Upper lobe of right lung (tissue), 1 donor: ENCODE results near the gene CLK3. TPM values are rescaled to one million over a fixed set of nuclear protein-coding genes. Genes with fewer than 3 reads are reported as not detected.
A peak's percentile ranks its signal among the peaks of the same experiment; 100 is the strongest.
"Not testable (repeated sequence)": the region's sequence is repeated elsewhere in the genome, so short reads cannot be mapped to it uniquely, and the experiment has no call there.

Experiments used
- ATAC-seq: fragments of 200-7000 bp; cut with Tn5 transposase; one replicate; pipeline ENCODE4 v1.9.1; 2020; ENCODE audit warnings: mild to moderate bottlenecking, moderate library complexity
- DNase-seq: peaks from one replicate; pipeline ENCODE4 v3.0.0-alpha.2; 2020
- H3K27ac ChIP-seq: fragments of 200-600 bp; one replicate; pipeline ENCODE4 v1.8.0; 2022
- H3K27me3 ChIP-seq: fragments of 200-600 bp; one replicate; pipeline ENCODE4 v1.8.0; 2022; ENCODE audit warnings: mild to moderate bottlenecking
- H3K36me3 ChIP-seq: fragments of 200-600 bp; one replicate; pipeline ENCODE4 v1.8.0; 2022
- H3K4me1 ChIP-seq: fragments of 200-600 bp; one replicate; pipeline ENCODE4 v1.8.0; 2022
- H3K4me3 ChIP-seq: fragments of 200-600 bp; one replicate; pipeline ENCODE4 v1.8.0; 2022; ENCODE audit warnings: mild to moderate bottlenecking
- H3K9me3 ChIP-seq: fragments of 200-600 bp; one replicate; pipeline ENCODE4 v1.8.0; 2022
- CTCF ChIP-seq: fragments of 200-600 bp; IDR thresholded peaks from one replicate; pipeline ENCODE4 v1.8.0; 2022; ENCODE audit warnings: antibody characterized with exemption
- intact Hi-C: fragments of 100-400 bp; cut with DNase I; formaldehyde crosslinking; loops from one replicate; pipeline ENCODE4 v1.11.0; 2022
- total RNA-seq: library from RNA; stranded (reverse); fragmentation: NEBNext Ultra II Directional; extraction: Animal tissue kit (Norgen Biotek cat#: 25700); gene quantifications from one replicate; pipeline ENCODE4 v1.2.1, GENCODE V29; 2021
- donor health status: DM: no; HTN: yes; CAD: no; lungs with severe emphysema.

The CLK3 gene
- total RNA-seq, 1 donor from 2014 or later: 72.9 TPM

GRCh38 chr15:74657846-74658245 lies 42.2 kb downstream of the CLK3 start:
- peak overlapping the region; percentile 7 for H3K27ac ChIP-seq
- intact Hi-C loops: no loop called here
- no peaks in the 10 kb centered on the region for H3K36me3 ChIP-seq
- peaks cover 34% of the 10 kb centered on the region for H3K4me1 ChIP-seq
- no peak overlapping the region for H3K4me3 ChIP-seq
- no peak for TF ChIP-seq CTCF
- no peaks in the 10 kb centered on the region for H3K27me3 ChIP-seq
- DNase-seq (no peak), ATAC-seq (peak; percentile 49)
- no peaks in the 10 kb centered on the region for H3K9me3 ChIP-seq

DNA sequence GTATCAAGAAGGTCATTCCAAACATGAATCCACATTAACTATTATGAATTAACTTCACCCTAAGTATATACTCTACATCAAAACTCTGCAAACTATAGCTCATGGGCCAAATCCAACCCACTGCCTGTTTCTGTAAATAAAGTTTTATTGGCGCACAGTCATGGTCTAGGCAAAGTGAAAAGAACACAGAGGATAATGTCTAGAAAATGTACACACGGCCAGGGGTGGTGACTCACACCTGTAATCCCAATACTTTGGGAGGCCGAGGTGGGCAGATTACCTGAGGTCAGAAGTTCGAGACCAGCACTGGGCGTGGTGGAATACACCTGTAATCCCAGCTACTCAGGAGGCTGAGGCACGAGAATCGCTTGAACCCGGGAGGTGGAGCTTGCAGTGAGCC lies 45.6 kb downstream of the CLK3 start:
- peaks cover 40% of the 10 kb centered on the region for H3K4me1 ChIP-seq
- intact Hi-C loops, H3K36me3 ChIP-seq, H3K4me3 ChIP-seq, H3K27me3 ChIP-seq, DNase-seq, H3K9me3 ChIP-seq, ATAC-seq, H3K27ac ChIP-seq: not testable (repeated sequence)

DNA sequence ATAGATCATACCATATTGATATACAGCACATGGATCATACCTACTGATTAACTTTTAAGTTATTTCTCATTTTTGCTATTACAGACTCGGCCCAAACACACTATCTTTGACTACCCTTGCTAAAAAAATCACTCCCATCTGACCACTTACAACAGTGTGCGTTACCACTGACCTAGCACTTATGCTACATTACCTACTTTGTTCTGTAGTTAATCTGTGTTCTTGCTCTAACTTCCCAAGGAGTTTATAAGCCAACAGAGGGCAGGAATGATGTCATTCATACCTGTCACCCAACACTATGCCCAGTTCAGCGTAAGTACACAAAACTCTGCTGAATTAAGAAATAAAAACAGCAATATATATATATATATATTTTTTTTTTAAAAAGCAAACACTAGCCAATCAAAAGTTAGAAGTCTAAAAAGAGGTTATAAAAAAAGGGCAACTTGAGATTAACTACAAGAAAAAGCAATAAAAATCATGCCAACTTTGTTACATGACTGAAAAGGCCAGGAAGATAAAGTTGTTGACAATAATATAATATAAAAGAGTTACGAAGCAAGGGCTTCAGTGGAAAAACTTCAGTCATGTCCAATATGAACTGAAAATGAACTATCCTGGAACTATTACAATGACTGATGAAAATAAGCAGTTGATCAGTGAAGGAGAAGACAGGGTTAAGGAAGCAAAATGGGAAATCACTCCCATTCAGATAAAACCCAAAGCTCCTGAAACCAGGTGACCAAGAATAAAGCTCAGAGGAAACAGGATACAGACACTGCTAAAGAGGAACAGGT lies 46.6 kb downstream of the CLK3 start:
- H3K4me1 ChIP-seq: peaks cover 40% of the 10 kb centered on the region
- no peak overlapping the region for H3K4me3 ChIP-seq
- ATAC-seq: no peak
- DNase-seq: no peak
- intact Hi-C loops: no loop called here
- H3K36me3 ChIP-seq: no peaks in the 10 kb centered on the region
- no peaks in the 10 kb centered on the region for H3K27me3 ChIP-seq
- H3K9me3 ChIP-seq: no peaks in the 10 kb centered on the region
- H3K27ac ChIP-seq: peak overlapping the region; percentile 51
- TF ChIP-seq CTCF: no peak

DNA sequence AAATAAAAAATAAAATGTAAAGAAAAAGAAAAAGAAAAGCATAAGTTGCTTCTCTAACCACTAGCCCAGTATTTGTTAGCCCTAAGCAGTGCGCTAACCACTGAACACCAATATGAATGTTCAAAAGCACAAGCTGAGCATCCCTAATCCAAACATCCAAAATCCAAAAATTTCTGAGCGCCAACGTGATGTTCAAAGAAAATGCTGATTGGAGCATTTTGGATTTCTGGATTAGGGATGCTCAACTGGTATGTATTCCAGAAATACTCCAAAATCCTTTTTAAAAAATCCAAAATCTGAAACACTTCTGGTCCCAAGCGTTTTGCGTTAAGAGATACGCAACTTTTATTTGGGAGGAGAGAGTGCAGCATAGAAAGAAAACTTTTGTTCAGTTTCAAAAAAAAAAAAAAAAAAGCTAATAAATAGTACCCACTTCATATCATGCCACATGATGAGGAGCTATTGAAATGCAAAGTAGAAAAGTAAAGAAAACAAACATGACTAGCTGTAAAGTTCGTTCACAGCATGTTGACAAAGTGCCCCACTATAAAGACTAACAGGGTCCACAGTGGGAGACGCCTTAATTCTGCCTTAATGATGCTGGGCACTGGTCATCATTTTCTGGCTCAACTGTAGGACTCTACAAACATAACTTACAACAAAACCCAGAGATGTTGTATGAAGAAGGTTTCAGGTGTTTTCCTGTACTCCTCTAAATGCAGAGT lies 47.8 kb downstream of the CLK3 start:
- Histone ChIP-seq H3K27ac (peak overlapping the region; percentile 78), H3K9me3 (no peaks in the 10 kb centered on the region), H3K36me3 (peaks cover 6% of the 10 kb centered on the region), H3K27me3 (no peaks in the 10 kb centered on the region), H3K4me3 (no peak overlapping the region), H3K4me1 (peaks cover 35% of the 10 kb centered on the region)
- intact Hi-C loops: no loop called here
- ATAC-seq: no peak
- no peak for TF ChIP-seq CTCF
- no peak for DNase-seq

DNA sequence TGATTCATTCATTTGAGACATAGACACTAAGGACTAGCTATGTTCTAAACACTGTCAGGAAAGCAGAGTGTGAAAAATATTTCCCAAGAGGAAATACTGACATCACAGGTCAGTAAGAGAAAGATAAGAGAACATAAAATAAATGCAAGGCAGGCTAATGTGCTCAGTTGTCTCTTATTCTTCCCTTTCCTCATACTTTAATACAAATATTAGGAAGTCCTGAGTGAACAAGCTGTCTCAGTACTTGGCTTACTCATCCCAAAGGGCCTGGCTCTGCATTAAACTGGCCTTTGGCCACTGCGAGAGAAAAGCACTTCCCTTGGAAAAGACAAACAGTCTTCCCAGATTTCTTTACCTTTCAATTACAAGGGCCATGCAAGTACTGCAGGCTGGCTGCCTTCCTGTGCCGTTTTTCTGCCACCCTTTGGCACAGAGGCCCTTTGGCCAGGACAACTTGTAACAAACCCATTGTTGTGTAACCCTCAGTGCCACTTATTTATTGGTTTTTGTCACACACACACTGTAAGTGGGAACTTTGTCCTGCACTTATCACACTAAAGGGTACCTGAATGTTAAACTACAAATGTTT lies 48.5 kb downstream of the CLK3 start:
- H3K36me3 ChIP-seq: peaks cover 6% of the 10 kb centered on the region
- peaks cover 35% of the 10 kb centered on the region for H3K4me1 ChIP-seq
- TF ChIP-seq CTCF: no peak
- intact Hi-C loops: no loop called here
- DNase-seq: peak; percentile 83
- no peak overlapping the region for H3K4me3 ChIP-seq
- H3K27me3 ChIP-seq: no peaks in the 10 kb centered on the region
- peak; percentile 93 for ATAC-seq
- no peaks in the 10 kb centered on the region for H3K9me3 ChIP-seq
- peak overlapping the region; percentile 78 for H3K27ac ChIP-seq

GRCh38 chr15:74664670-74665069 lies 49.0 kb downstream of the CLK3 start:
- intact Hi-C loops: no loop called here
- Histone ChIP-seq H3K27me3 (no peaks in the 10 kb centered on the region), H3K4me3 (no peak overlapping the region), H3K4me1 (peaks cover 35% of the 10 kb centered on the region), H3K36me3 (peaks cover 6% of the 10 kb centered on the region), H3K9me3 (no peaks in the 10 kb centered on the region), H3K27ac (peak overlapping the region; percentile 78)
- TF ChIP-seq CTCF: no peak
- DNase-seq (no peak), ATAC-seq (no peak)
